Activated CD8-positive, alpha-beta T cell treated with anti-CD3 and anti-CD28 coated beads for 36 hours (primary cell): ENCODE measurements around the gene GPC6. TPM values are rescaled to one million over a fixed set of nuclear protein-coding genes. Genes with fewer than 3 reads are reported as not detected.

Source experiments
- ATAC-seq: fragments of 200-7000 bp; cut with Tn5 transposase; one replicate; pipeline ENCODE4 v1.10.0; 2021; ENCODE audit warnings: mild to moderate bottlenecking, moderate library complexity
- CTCF ChIA-PET: fragments of 350-600 bp; sonication (Branson Sonifier 250); formaldehyde crosslinking; loops from one replicate; lab custom pipeline; 2021; ENCODE audit warnings: antibody characterized with exemption; lab: Charles Lee
- POLR2A ChIA-PET: fragments of 350-600 bp; sonication (Branson Sonifier 250); formaldehyde crosslinking; loops from one replicate; lab custom pipeline; 2021; ENCODE audit warnings: antibody characterized with exemption; lab: Charles Lee
- DNase-seq: peaks from one replicate; pipeline ENCODE4 v3.0.0-alpha.2; 2020
- H3K27ac Mint-ChIP-seq: one replicate; pipeline ENCODE4 v1.8.0; 2021; ENCODE audit warnings: mild to moderate bottlenecking, mixed read lengths
- H3K27me3 Mint-ChIP-seq: one replicate; pipeline ENCODE4 v1.8.0; 2021; ENCODE audit warnings: mixed read lengths
- H3K36me3 Mint-ChIP-seq: one replicate; pipeline ENCODE4 v1.8.0; 2021; ENCODE audit warnings: low read depth, mixed read lengths
- H3K4me1 Mint-ChIP-seq: one replicate; pipeline ENCODE4 v1.8.0; 2021; ENCODE audit warnings: low read depth, mixed read lengths
- H3K4me3 Mint-ChIP-seq: one replicate; pipeline ENCODE4 v1.8.0; 2021; ENCODE audit warnings: mild to moderate bottlenecking, moderate library complexity, mixed read lengths
- H3K9me3 Mint-ChIP-seq: one replicate; pipeline ENCODE4 v1.8.0; 2021; ENCODE audit warnings: mixed read lengths
- CTCF ChIP-seq: fragments of 200-600 bp; IDR thresholded peaks from one replicate; pipeline ENCODE4 v1.8.0; 2022; ENCODE audit warnings: antibody characterized with exemption, mild to moderate bottlenecking
- intact Hi-C: fragments of 100-400 bp; cut with micrococcal nuclease; formaldehyde crosslinking; loops from one replicate; pipeline ENCODE4 v1.10.0; 2022
- total RNA-seq, 2 experiments: library from RNA; stranded (reverse); gene quantifications; one replicate each; pipeline ENCODE4 v1.2.3, GENCODE V29; 2021

Gene GPC6
- total RNA-seq, 2 experiments from 2014 or later = not detected

DNA sequence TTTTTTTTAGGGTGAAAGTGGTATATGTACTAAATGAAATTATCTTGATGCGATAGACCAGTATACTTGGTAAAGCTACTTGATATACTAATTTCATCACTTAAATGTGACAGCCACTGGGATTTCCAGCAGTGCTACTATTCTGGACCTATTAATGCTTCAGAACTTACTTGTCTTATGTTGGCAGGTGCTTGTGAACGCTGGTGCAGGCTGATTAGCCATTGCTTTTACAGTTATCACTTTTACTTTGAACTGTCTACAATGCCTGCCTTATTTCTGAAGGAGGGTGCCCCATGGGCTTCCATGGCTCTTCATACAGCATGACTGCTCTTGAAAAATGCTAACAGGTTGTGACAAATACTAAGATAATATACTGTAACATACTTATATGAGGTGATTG, 294.7 kb downstream of the GPC6 start:
- H3K9me3 Mint-ChIP-seq = no peaks in the 10 kb centered on the region

GRCh38 chr13:93522501-93522900, 295.9 kb downstream of the GPC6 start:
- no peak for TF ChIP-seq CTCF
- DNase-seq (no peak), ATAC-seq (no peak)
- H3K4me1 Mint-ChIP-seq = no peaks in the 10 kb centered on the region
- H3K4me3 Mint-ChIP-seq = no peak overlapping the region
- no peaks in the 10 kb centered on the region for H3K36me3 Mint-ChIP-seq
- intact Hi-C loops = no loop called here
- H3K27ac Mint-ChIP-seq = no peak overlapping the region
- H3K9me3 Mint-ChIP-seq = no peaks in the 10 kb centered on the region
- H3K27me3 Mint-ChIP-seq = no peaks in the 10 kb centered on the region
- ChIA-PET CTCF (no interaction called here), POLR2A (no interaction called here)

More for the DNA sequence above, 294.7 kb downstream of the GPC6 start:
- H3K27me3 Mint-ChIP-seq = no peaks in the 10 kb centered on the region
- ATAC-seq = no peak
- no peaks in the 10 kb centered on the region for H3K36me3 Mint-ChIP-seq
- no peak overlapping the region for H3K27ac Mint-ChIP-seq
- DNase-seq = no peak
- intact Hi-C loops = no loop called here
- H3K4me1 Mint-ChIP-seq = no peaks in the 10 kb centered on the region
- no peak for TF ChIP-seq CTCF
- CTCF ChIA-PET = no interaction called here
- POLR2A ChIA-PET = no interaction called here
- H3K4me3 Mint-ChIP-seq = no peak overlapping the region

GRCh38 chr13:93525087-93525486, 298.5 kb downstream of the GPC6 start:
- POLR2A ChIA-PET = no interaction called here
- CTCF ChIA-PET = no interaction called here
- no peak for DNase-seq
- Mint-ChIP-seq H3K4me3 (no peak overlapping the region), H3K9me3 (no peaks in the 10 kb centered on the region), H3K27ac (no peak overlapping the region), H3K36me3 (no peaks in the 10 kb centered on the region), H3K27me3 (no peaks in the 10 kb centered on the region), H3K4me1 (no peaks in the 10 kb centered on the region)
- ATAC-seq = no peak
- intact Hi-C loops = no loop called here
- TF ChIP-seq CTCF = no peak

DNA sequence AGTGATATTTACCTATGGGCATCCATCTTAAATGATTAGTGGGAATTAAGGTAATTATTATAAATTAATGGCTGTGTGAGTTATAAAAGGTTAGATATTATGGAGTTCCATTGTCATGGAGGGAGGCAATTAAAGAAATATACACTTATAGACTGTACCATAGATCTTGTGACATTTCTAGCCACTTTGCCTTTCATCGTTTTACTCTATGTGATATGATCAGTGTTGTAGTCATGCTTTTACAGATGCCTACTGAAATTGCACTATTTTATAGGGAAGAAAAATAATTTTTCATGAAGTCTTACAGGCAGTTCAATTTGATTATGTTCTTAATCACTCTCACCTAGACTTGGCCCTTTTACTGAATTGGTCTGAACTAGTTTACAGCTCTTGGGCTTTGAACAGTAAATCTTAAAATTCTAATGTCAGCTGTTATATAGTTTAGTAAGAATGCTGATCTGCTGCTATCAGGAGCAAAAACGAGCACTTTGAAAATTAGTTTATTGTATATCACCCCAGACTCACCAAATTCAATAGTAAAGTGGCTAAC, 301.2 kb downstream of the GPC6 start:
- H3K27ac Mint-ChIP-seq = no peak overlapping the region
- CTCF ChIA-PET = no interaction called here

DNA sequence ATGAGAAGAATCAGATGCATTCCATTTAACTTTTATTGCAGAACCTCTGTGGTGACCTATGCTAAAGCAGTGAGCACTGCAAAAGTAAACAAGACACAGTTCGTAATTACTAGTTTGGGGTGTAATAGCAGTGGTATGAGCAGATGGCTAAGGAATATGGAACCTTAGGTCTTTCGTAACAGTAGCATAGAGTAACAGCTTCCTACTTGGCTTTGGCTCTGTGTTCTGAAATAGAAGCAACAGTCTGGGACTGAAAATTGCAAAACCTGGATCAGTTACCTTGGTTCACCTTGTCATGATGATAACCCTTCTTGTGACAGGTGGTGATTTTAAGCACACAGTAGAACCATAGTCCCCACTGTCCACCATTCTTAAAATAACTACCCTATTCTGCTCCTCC, 303.4 kb downstream of the GPC6 start:
- Mint-ChIP-seq H3K9me3 (no peaks in the 10 kb centered on the region), H3K36me3 (no peaks in the 10 kb centered on the region), H3K4me3 (no peak overlapping the region), H3K4me1 (no peaks in the 10 kb centered on the region), H3K27ac (no peak overlapping the region), H3K27me3 (no peaks in the 10 kb centered on the region)
- intact Hi-C loops = no loop called here
- CTCF ChIA-PET = no interaction called here
- POLR2A ChIA-PET = no interaction called here
- no peak for TF ChIP-seq CTCF
- DNase-seq (no peak), ATAC-seq (no peak)

More for the DNA sequence above, 301.2 kb downstream of the GPC6 start:
- H3K36me3 Mint-ChIP-seq = no peaks in the 10 kb centered on the region
- no peak overlapping the region for H3K4me3 Mint-ChIP-seq
- no peaks in the 10 kb centered on the region for H3K27me3 Mint-ChIP-seq
- intact Hi-C loops = no loop called here
- no peaks in the 10 kb centered on the region for H3K4me1 Mint-ChIP-seq
- DNase-seq (no peak), ATAC-seq (no peak)
- POLR2A ChIA-PET = no interaction called here
- TF ChIP-seq CTCF = no peak
- H3K9me3 Mint-ChIP-seq = no peaks in the 10 kb centered on the region
